Measurements from ENCODE around the gene NBAS. TPM values are rescaled to one million over a fixed set of nuclear protein-coding genes. Genes with fewer than 3 reads are reported as not detected.

Gene NBAS
- total RNA-seq, 1 donor from 2014 or later: 126 TPM

- H3K4me1 ChIP-seq (ENCODE audit: control insufficient read depth in 3 of 3, insufficient read depth in 3 of 3, low read length in 3 of 3): no peaks in the 10 kb centered on the region
- H3K27me3 ChIP-seq (ENCODE audit: control insufficient read depth in 3 of 3, insufficient read depth in 3 of 3, low read length in 3 of 3): no peaks in the 10 kb centered on the region
- no peak overlapping the region for H3K27ac ChIP-seq (ENCODE audit: low read depth, low read length)
- no peaks in the 10 kb centered on the region for H3K36me3 ChIP-seq (ENCODE audit: control insufficient read depth in 3 of 3, insufficient read depth in 3 of 3, low read length in 3 of 3)
- peaks cover 0 to 4% (median 0%) of the 10 kb centered on the region in 3 donors for H3K9me3 ChIP-seq (ENCODE audit: control insufficient read depth in 3 of 3, low read length in 3 of 3)
- H3K9ac ChIP-seq (ENCODE audit: low read depth in 1 of 3, low read length in 3 of 3): no peak overlapping the region
- no peak overlapping the region for H3K4me3 ChIP-seq (ENCODE audit: low read length in 3 of 3)
These were observed 424.5 kb downstream of the NBAS start for GRCh38 chr2:15136639-15137038.

DNA sequence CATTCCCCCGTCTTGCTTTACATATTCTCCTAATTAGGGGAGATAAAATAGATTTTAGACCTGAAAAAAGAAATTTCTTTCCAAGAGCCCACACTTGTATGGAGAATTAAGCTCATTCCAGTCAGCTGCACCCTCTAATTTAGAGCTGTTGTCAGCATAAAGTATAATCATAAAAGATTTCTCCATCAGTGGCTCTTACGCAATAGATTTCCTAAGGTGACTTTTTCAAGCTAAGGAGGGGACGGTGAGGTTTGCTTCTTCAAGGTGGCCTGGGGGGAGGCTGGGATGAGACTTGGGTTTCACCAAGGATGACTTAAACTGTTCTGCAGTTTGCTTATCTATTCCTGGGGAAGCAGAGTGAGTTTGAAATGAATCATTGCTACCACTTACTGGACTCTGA lies 426.2 kb downstream of the NBAS start:
- no peaks in the 10 kb centered on the region for H3K36me3 ChIP-seq (ENCODE audit: control insufficient read depth in 3 of 3, insufficient read depth in 3 of 3, low read length in 3 of 3)
- no peak overlapping the region for H3K4me3 ChIP-seq (ENCODE audit: low read length in 3 of 3)
- H3K9ac ChIP-seq (ENCODE audit: low read depth in 1 of 3, low read length in 3 of 3): no peak overlapping the region
- H3K27me3 ChIP-seq (ENCODE audit: control insufficient read depth in 3 of 3, insufficient read depth in 3 of 3, low read length in 3 of 3): no peaks in the 10 kb centered on the region
- no peaks in the 10 kb centered on the region for H3K4me1 ChIP-seq (ENCODE audit: control insufficient read depth in 3 of 3, insufficient read depth in 3 of 3, low read length in 3 of 3)
- H3K9me3 ChIP-seq (ENCODE audit: control insufficient read depth in 3 of 3, low read length in 3 of 3): peaks cover 0 to 3% (median 0%) of the 10 kb centered on the region in 3 donors
- no peak overlapping the region for H3K27ac ChIP-seq (ENCODE audit: low read depth, low read length)

GRCh38 chr2:15133461-15133860 lies 427.7 kb downstream of the NBAS start:
- H3K36me3 ChIP-seq (ENCODE audit: control insufficient read depth in 3 of 3, insufficient read depth in 3 of 3, low read length in 3 of 3): no peaks in the 10 kb centered on the region
- no peak overlapping the region for H3K4me3 ChIP-seq (ENCODE audit: low read length in 3 of 3)
- H3K27me3 ChIP-seq (ENCODE audit: control insufficient read depth in 3 of 3, insufficient read depth in 3 of 3, low read length in 3 of 3): no peaks in the 10 kb centered on the region
- no peaks in the 10 kb centered on the region for H3K9me3 ChIP-seq (ENCODE audit: control insufficient read depth in 3 of 3, low read length in 3 of 3)
- H3K27ac ChIP-seq (ENCODE audit: low read depth, low read length): no peak overlapping the region
- no peak overlapping the region for H3K9ac ChIP-seq (ENCODE audit: low read depth in 1 of 3, low read length in 3 of 3)
- H3K4me1 ChIP-seq (ENCODE audit: control insufficient read depth in 3 of 3, insufficient read depth in 3 of 3, low read length in 3 of 3): no peaks in the 10 kb centered on the region

- no peak overlapping the region for H3K9ac ChIP-seq (ENCODE audit: low read depth in 1 of 3, low read length in 3 of 3)
These were observed 432.3 kb downstream of the NBAS start for GRCh38 chr2:15128846-15129245.

DNA sequence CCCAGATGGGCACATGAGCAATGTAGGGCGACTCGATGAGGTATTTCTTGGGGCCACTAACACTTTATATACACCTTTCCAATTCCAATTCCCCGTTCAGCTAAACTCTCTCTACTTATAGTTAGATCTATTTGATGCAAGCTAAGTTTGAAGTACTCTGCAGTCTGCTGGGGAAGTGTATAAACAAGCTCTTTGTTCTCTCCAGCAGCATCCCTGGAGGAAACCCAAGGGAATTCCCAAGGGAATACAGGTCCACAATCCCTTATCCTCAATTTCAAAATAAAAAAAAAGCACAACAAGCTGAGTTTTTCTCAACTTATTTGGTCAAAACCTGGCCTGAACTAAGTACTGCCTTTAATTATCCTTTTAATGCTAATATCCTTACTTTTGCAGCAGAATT lies 433.3 kb downstream of the NBAS start:
- no peaks in the 10 kb centered on the region for H3K4me1 ChIP-seq (ENCODE audit: control insufficient read depth in 3 of 3, insufficient read depth in 3 of 3, low read length in 3 of 3)
- H3K9ac ChIP-seq (ENCODE audit: low read depth in 1 of 3, low read length in 3 of 3): no peak overlapping the region
- no peak overlapping the region for H3K27ac ChIP-seq (ENCODE audit: low read depth, low read length)
- H3K9me3 ChIP-seq (ENCODE audit: control insufficient read depth in 3 of 3, low read length in 3 of 3): no peaks in the 10 kb centered on the region
- H3K4me3 ChIP-seq (ENCODE audit: low read length in 3 of 3): no peak overlapping the region
- no peaks in the 10 kb centered on the region for H3K36me3 ChIP-seq (ENCODE audit: control insufficient read depth in 3 of 3, insufficient read depth in 3 of 3, low read length in 3 of 3)
- no peaks in the 10 kb centered on the region for H3K27me3 ChIP-seq (ENCODE audit: control insufficient read depth in 3 of 3, insufficient read depth in 3 of 3, low read length in 3 of 3)

More at GRCh38 chr2:15128846-15129245, 432.3 kb downstream of the NBAS start:
- Histone ChIP-seq H3K36me3 (ENCODE audit: control insufficient read depth in 3 of 3, insufficient read depth in 3 of 3, low read length in 3 of 3) (no peaks in the 10 kb centered on the region), H3K4me3 (ENCODE audit: low read length in 3 of 3) (no peak overlapping the region), H3K27ac (ENCODE audit: low read depth, low read length) (no peak overlapping the region), H3K4me1 (ENCODE audit: control insufficient read depth in 3 of 3, insufficient read depth in 3 of 3, low read length in 3 of 3) (no peaks in the 10 kb centered on the region), H3K9me3 (ENCODE audit: control insufficient read depth in 3 of 3, low read length in 3 of 3) (no peaks in the 10 kb centered on the region), H3K27me3 (ENCODE audit: control insufficient read depth in 3 of 3, insufficient read depth in 3 of 3, low read length in 3 of 3) (no peaks in the 10 kb centered on the region)

DNA sequence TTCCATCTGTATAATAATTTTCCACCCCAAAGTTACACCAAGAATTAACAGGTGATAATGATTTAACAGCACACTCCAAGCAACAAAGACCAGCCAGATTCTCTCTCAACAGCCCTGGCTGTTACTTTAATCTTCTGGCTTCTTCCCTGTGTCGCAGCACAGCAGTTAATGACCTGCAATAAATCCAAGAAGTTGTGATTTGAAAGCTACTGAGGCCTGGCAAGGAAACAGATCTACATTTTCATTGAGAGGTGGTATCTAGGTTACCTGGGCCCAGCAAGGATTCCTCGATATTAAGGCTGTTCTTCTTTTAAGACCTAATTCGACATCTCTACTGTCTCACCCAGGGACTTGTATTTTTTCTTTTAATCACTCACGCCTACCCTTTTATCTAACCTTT lies 433.8 kb downstream of the NBAS start:
- Histone ChIP-seq H3K9me3 (ENCODE audit: control insufficient read depth in 3 of 3, low read length in 3 of 3) (no peaks in the 10 kb centered on the region), H3K36me3 (ENCODE audit: control insufficient read depth in 3 of 3, insufficient read depth in 3 of 3, low read length in 3 of 3) (no peaks in the 10 kb centered on the region), H3K27ac (ENCODE audit: low read depth, low read length) (no peak overlapping the region)

GRCh38 chr2:15126373-15126772 lies 434.8 kb downstream of the NBAS start:
- no peak overlapping the region for H3K9ac ChIP-seq (ENCODE audit: low read depth in 1 of 3, low read length in 3 of 3)
- H3K4me3 ChIP-seq (ENCODE audit: low read length in 3 of 3): no peak overlapping the region
- H3K9me3 ChIP-seq (ENCODE audit: control insufficient read depth in 3 of 3, low read length in 3 of 3): no peaks in the 10 kb centered on the region

More for the DNA sequence above, 433.8 kb downstream of the NBAS start:
- Histone ChIP-seq H3K27me3 (ENCODE audit: control insufficient read depth in 3 of 3, insufficient read depth in 3 of 3, low read length in 3 of 3) (no peaks in the 10 kb centered on the region), H3K4me1 (ENCODE audit: control insufficient read depth in 3 of 3, insufficient read depth in 3 of 3, low read length in 3 of 3) (no peaks in the 10 kb centered on the region), H3K9ac (ENCODE audit: low read depth in 1 of 3, low read length in 3 of 3) (no peak overlapping the region), H3K4me3 (ENCODE audit: low read length in 3 of 3) (no peak overlapping the region)

DNA sequence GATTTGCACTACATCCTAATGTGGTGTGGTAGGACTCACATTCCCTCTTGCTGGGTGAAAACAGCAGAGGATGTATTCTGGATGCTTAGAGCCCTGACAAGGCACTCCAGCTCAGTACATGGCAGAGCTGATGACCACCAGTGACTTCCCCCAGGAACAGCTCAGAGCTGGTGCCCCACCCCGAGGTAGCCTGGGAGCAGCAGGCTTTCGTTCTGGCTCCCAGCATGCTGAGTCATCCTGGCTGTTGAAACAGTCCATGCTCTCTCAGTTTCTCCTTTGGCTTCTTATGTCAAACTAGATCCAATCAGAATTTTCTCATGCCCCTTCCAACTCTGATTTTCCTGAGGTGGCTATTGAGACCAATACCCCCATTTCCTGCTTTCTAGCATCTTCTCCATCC lies 438.2 kb downstream of the NBAS start:
- Histone ChIP-seq H3K4me1 (ENCODE audit: control insufficient read depth in 3 of 3, insufficient read depth in 3 of 3, low read length in 3 of 3) (no peaks in the 10 kb centered on the region), H3K27ac (ENCODE audit: low read depth, low read length) (no peak overlapping the region), H3K9ac (ENCODE audit: low read depth in 1 of 3, low read length in 3 of 3) (no peak overlapping the region), H3K9me3 (ENCODE audit: control insufficient read depth in 3 of 3, low read length in 3 of 3) (no peaks in the 10 kb centered on the region), H3K4me3 (ENCODE audit: low read length in 3 of 3) (no peak overlapping the region), H3K27me3 (ENCODE audit: control insufficient read depth in 3 of 3, insufficient read depth in 3 of 3, low read length in 3 of 3) (no peaks in the 10 kb centered on the region), H3K36me3 (ENCODE audit: control insufficient read depth in 3 of 3, insufficient read depth in 3 of 3, low read length in 3 of 3) (no peaks in the 10 kb centered on the region)

More at GRCh38 chr2:15126373-15126772, 434.8 kb downstream of the NBAS start:
- no peaks in the 10 kb centered on the region for H3K4me1 ChIP-seq (ENCODE audit: control insufficient read depth in 3 of 3, insufficient read depth in 3 of 3, low read length in 3 of 3)
- no peaks in the 10 kb centered on the region for H3K36me3 ChIP-seq (ENCODE audit: control insufficient read depth in 3 of 3, insufficient read depth in 3 of 3, low read length in 3 of 3)
- no peak overlapping the region for H3K27ac ChIP-seq (ENCODE audit: low read depth, low read length)
- H3K27me3 ChIP-seq (ENCODE audit: control insufficient read depth in 3 of 3, insufficient read depth in 3 of 3, low read length in 3 of 3): no peaks in the 10 kb centered on the region

GRCh38 chr2:15120631-15121030 lies 440.5 kb downstream of the NBAS start:
- no peak overlapping the region for H3K9ac ChIP-seq (ENCODE audit: low read depth in 1 of 3, low read length in 3 of 3)
- no peaks in the 10 kb centered on the region for H3K27me3 ChIP-seq (ENCODE audit: control insufficient read depth in 3 of 3, insufficient read depth in 3 of 3, low read length in 3 of 3)
- H3K4me1 ChIP-seq (ENCODE audit: control insufficient read depth in 3 of 3, insufficient read depth in 3 of 3, low read length in 3 of 3): no peaks in the 10 kb centered on the region
- no peak overlapping the region for H3K4me3 ChIP-seq (ENCODE audit: low read length in 3 of 3)
- peaks cover 0 to 2% (median 0%) of the 10 kb centered on the region in 3 donors for H3K9me3 ChIP-seq (ENCODE audit: control insufficient read depth in 3 of 3, low read length in 3 of 3)
- no peaks in the 10 kb centered on the region for H3K36me3 ChIP-seq (ENCODE audit: control insufficient read depth in 3 of 3, insufficient read depth in 3 of 3, low read length in 3 of 3)
- H3K27ac ChIP-seq (ENCODE audit: low read depth, low read length): no peak overlapping the region

- H3K4me1 ChIP-seq (ENCODE audit: control insufficient read depth in 3 of 3, insufficient read depth in 3 of 3, low read length in 3 of 3): no peaks in the 10 kb centered on the region
- no peak overlapping the region for H3K9ac ChIP-seq (ENCODE audit: low read depth in 1 of 3, low read length in 3 of 3)
- no peaks in the 10 kb centered on the region for H3K36me3 ChIP-seq (ENCODE audit: control insufficient read depth in 3 of 3, insufficient read depth in 3 of 3, low read length in 3 of 3)
- peaks cover 0 to 2% (median 0%) of the 10 kb centered on the region in 3 donors for H3K9me3 ChIP-seq (ENCODE audit: control insufficient read depth in 3 of 3, low read length in 3 of 3)
- no peak overlapping the region for H3K4me3 ChIP-seq (ENCODE audit: low read length in 3 of 3)
- no peaks in the 10 kb centered on the region for H3K27me3 ChIP-seq (ENCODE audit: control insufficient read depth in 3 of 3, insufficient read depth in 3 of 3, low read length in 3 of 3)
- H3K27ac ChIP-seq (ENCODE audit: low read depth, low read length): no peak overlapping the region
These were observed 441.4 kb downstream of the NBAS start for GRCh38 chr2:15119722-15120175.

Data from skeletal muscle tissue (tissue), 4 donors.